HG02571 (cell line): Measurements from ENCODE around the gene PNPLA3.

ENCODE experiments used
- ATAC-seq: cut with Tn5 transposase; IDR thresholded peaks from one replicate; pipeline ENCODE4 v1.9.1; 2021; ENCODE audit warnings: mild to moderate bottlenecking, moderate library complexity; ENCODE audit not compliant: unreplicated experiment

PNPLA3 gene

GRCh38 chr22:43991316-43992020 lies 67.9 kb downstream of the PNPLA3 start:
- ATAC-seq, result no peak

GRCh38 chr22:43992331-43992821 lies 68.8 kb downstream of the PNPLA3 start:
- ATAC-seq, result no peak

GRCh38 chr22:43993072-43993760 lies 69.6 kb downstream of the PNPLA3 start:
- no peak for ATAC-seq

- ATAC-seq, result no peak
Observed at GRCh38 chr22:43994006-43994405, 70.4 kb downstream of the PNPLA3 start.

GRCh38 chr22:43994416-43994815 lies 70.8 kb downstream of the PNPLA3 start:
- ATAC-seq, result no peak

GRCh38 chr22:43995057-43995685 lies 71.6 kb downstream of the PNPLA3 start:
- ATAC-seq, result no peak

- no peak for ATAC-seq
Observed at GRCh38 chr22:43995798-43996169, 72.2 kb downstream of the PNPLA3 start.

- ATAC-seq, result no peak
Observed at GRCh38 chr22:43996170-43996980, 72.8 kb downstream of the PNPLA3 start.

- ATAC-seq, result no peak
Observed at GRCh38 chr22:43996981-43997265, 73.3 kb downstream of the PNPLA3 start.
